ACC112 (cell line): Measurements from ENCODE around the gene CENPX.
"Not testable (repeated sequence)": the region's sequence is repeated elsewhere in the genome, so short reads cannot be mapped to it uniquely, and the experiment has no call there.

Experiments used
- H2AFZ ChIP-seq: fragments of 200-600 bp; sonication (generic); one replicate; pipeline ENCODE4 v1.6.0; 2017; ENCODE audit warnings: antibody characterized with exemption, low read length; ENCODE audit not compliant: unreplicated experiment
- H3K27ac ChIP-seq: fragments of 200-600 bp; sonication (generic); 2 replicates; pipeline ENCODE4 v1.5.1; 2014; ENCODE audit warnings: low read depth, mild to moderate bottlenecking, antibody characterized with exemption, low read length, moderate library complexity
- H3K27me3 ChIP-seq: fragments of 200-600 bp; sonication (generic); 2 replicates; pipeline ENCODE4 v1.6.1; 2014; ENCODE audit warnings: mild to moderate bottlenecking, antibody characterized with exemption, low read length, moderate library complexity, mixed read lengths; ENCODE audit not compliant: insufficient read depth
- H3K36me3 ChIP-seq: fragments of 200-600 bp; sonication (generic); 2 replicates; pipeline ENCODE4 v1.6.1; 2016; ENCODE audit warnings: mild to moderate bottlenecking, antibody characterized with exemption, low read length, moderate library complexity, mixed read lengths; ENCODE audit not compliant: insufficient read depth
- H3K4me1 ChIP-seq: fragments of 200-600 bp; sonication (generic); one replicate; pipeline ENCODE4 v1.6.1; 2016; ENCODE audit warnings: low read length, mixed read lengths; ENCODE audit not compliant: insufficient read depth, unreplicated experiment, control insufficient read depth
- H3K4me3 ChIP-seq: fragments of 200-600 bp; sonication (generic); 2 replicates; pipeline ENCODE4 v1.5.1; 2014; ENCODE audit warnings: mild to moderate bottlenecking, low read depth, low read length
- H3K79me2 ChIP-seq: fragments of 200-600 bp; sonication (generic); one replicate; pipeline ENCODE4 v1.6.0; 2016; ENCODE audit warnings: low read length; ENCODE audit not compliant: control insufficient read depth, unreplicated experiment, insufficient read depth

The CENPX gene

DNA sequence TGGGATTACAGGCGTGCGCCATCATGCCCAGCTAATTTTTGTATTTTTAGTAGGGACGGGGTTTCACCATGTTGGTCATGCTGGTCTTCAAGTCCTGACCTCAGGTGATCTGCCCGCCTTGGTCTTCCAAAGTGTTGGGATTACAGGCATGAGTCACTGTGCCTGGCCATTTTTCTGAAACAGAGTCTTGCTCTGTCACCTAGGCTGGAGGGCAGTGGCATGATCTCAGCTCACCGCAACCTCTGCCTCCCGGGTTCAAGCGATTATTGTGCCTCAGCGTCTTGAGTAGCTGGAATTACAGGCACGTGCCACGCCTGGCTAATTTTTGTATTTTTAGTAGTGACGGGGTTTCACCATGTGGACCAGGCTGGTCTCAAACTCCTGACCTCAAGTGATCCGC lies 41.2 kb downstream of the CENPX start:
- H3K36me3 ChIP-seq, H3K4me3 ChIP-seq, H3K79me2 ChIP-seq, H3K27ac ChIP-seq, H2AFZ ChIP-seq, H3K4me1 ChIP-seq, H3K27me3 ChIP-seq: not testable (repeated sequence)

DNA sequence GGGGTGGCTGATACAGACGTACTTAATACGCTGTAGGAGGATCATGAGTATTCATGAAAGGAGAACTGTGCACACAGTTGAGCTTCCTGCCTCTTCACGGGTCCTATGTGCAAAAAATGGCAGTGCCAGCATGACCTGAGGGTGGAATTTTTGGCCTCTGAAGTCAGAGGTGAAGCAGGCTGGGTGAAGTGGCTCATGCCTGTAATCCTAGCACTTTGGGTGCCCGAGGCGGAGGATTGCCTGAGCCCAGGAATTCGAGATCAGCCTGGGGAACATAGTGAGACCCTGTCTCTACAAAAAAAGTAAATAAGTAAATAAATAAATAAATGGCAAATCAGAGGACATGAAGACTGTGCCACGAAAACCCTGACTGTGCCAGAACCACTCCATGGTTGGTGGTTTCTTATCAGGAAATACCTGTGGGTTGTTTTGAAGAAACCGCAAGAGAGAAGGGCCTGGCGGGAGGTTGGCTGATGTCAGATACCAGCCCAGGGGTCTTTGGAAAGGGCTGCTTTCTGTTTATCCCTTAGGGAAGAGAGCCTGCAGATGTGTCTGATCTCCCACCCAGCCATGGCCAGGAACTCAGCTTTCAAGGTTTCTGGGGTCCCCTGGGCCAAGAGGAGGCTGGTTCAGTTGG lies 41.9 kb downstream of the CENPX start:
- Histone ChIP-seq H3K4me1 (peaks cover 8% of the 10 kb centered on the region), H3K79me2 (no peaks in the 10 kb centered on the region), H3K4me3 (no peak overlapping the region), H3K27me3 (no peaks in the 10 kb centered on the region), H3K27ac (no peak overlapping the region), H2AFZ (no peak overlapping the region), H3K36me3 (no peaks in the 10 kb centered on the region)

DNA sequence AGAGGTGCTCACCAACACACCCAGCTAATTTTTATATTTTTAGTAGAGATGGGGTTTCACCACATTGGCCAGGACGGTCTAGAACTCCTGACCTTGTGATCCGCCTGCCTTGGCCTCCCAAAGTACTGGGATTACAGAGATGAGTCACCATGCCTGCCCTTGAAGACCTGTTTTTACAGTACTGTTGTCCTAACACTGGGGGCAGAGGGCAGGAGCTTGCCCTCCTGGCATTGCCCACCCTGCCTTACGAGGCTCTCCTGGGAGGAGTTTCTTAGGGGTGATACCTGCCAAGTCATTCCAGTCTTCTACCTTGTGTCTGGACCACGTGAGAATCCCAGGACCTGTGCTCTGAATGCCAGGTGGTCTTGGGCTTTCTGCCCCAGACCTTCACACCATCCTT lies 42.6 kb downstream of the CENPX start:
- Histone ChIP-seq H3K79me2 (no peaks in the 10 kb centered on the region), H3K27me3 (no peaks in the 10 kb centered on the region), H2AFZ (no peak overlapping the region), H3K36me3 (no peaks in the 10 kb centered on the region), H3K4me1 (peaks cover 8% of the 10 kb centered on the region), H3K4me3 (no peak overlapping the region), H3K27ac (no peak overlapping the region)

DNA sequence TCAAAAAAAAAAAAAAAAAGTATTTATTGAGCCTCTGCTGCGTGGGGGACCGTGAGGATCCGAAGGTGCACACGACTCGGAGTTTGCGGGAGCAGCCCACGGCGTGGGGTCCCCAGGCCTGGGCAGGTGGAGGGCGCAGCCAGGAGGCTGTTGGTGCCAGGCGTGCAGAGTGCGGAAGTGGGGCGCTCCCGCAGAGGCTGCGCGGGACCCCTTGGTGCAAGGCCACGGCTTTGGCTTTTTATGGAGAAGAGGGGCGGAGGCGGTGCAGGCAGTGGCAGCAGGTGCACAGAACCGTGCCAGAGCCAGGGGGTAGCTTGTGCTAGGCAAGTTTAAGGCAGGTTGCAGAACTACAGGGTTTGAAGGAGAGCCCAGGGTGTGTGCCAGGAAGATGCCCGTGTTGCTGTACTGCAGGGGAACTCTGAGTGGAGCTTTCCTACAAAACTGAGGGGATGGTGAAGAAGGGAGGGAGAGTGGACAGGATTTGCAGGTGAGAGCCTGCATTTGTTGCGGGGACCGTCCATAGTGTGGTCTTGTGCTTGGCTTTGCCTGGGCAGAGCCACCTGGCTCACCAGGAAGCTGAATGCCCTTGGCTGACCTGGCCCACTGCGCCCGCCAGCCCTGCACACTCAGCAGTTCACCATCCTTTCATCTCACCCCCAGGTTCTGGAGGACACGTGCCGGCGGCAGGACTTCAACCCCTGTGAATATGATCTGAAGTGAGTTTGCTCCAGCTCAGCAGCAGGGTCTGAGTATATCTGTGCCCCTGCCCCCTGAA lies 44.0 kb downstream of the CENPX start:
- Histone ChIP-seq H3K27me3 (no peaks in the 10 kb centered on the region), H3K36me3 (no peaks in the 10 kb centered on the region), H3K79me2 (no peaks in the 10 kb centered on the region), H2AFZ (no peak overlapping the region), H3K4me3 (peak overlapping the region; percentile 80), H3K27ac (no peak overlapping the region), H3K4me1 (peaks cover 8% of the 10 kb centered on the region)

DNA sequence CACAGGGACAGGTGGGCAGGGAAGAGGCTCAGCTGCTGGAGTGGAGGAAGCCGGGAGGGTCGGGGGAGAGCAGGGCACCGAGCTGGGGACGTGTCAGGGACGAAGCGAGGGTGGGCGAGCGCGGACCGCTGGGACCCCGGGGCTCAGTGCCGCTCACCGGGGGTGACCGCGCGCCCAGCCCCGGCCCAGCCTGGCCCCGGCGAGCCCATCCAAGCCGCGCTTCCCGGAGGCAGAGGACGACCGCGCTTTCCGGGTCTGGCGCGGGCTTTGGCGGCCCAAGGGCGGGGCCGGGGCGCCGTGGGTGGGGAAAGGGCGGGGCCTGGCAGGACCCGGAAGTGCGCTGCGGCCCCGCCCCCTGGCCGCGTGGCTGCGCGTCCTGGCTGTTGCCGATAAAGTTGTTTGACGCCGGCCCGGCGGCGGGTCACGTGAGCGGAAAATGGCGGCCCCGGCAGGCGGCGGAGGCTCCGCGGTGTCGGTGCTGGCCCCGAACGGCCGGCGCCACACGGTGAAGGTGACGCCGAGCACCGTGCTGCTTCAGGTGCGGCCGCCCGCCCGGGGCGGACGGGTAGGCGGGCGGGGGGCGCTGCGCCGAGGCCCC lies 45.4 kb downstream of the CENPX start, which contains the start of gene ASPSCR1:
ASPSCR1 (plus strand) TSS at position 419 of the 598 bp plus-strand sequence; CDS start at position 437, 18 bp downstream.
- H3K4me3 ChIP-seq, result peak within 1 kb of the TSS; percentile 80
- H3K36me3 ChIP-seq, result no peaks in the 10 kb centered on the region
- H3K79me2 ChIP-seq, result no peaks in the 10 kb centered on the region
- H3K4me1 ChIP-seq, result peaks cover 8% of the 10 kb centered on the region
- no peaks in the 10 kb centered on the region for H3K27me3 ChIP-seq
- peak within 1 kb of the TSS; percentile 73 for H2AFZ ChIP-seq
- peak within 1 kb of the TSS; percentile 78; the same call in 1 of the 2 replicates for H3K27ac ChIP-seq

DNA sequence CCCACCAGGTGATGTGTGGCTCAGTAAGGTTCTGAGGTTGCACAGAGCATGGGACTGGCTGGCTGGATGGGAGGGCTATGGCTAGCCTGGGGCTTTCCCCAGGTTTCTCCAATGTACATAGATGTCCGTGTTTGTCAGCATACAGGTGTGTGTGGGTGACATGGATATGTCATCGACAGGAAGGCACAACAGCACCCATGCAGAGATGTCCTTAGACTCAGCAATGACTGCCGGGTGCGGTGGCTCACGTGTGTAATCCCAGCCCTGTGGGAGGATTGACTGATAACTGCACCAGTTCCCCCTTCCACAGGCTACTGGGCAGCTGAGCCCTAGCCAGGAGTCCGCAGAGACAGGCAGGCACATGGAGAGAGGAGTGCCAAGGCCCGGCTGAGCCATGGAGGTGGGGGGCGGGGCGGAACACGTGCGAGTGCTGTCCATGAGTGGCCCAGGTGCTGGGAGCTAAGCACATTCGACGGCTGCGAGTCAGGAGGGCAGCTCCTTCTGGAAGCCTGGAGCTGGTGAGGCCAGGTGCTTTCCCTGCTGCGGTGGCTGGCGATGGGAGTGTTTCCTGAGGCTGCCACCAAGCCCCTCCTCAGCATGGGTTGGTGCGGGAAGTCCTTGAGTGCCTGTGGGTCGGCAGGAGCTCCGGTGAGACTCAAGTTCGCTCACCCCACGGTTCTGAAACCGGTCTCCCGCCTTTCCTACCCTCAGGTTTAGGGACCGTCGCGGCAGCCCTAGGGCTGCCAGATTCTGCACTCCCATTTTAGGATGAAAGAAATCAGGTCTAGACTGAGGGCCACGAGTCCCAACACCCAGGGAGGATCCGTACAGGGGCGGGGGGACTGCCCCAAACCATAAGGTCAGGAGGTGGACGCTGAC lies 46.1 kb downstream of the CENPX start:
- Histone ChIP-seq H3K27ac (no peak overlapping the region), H3K27me3 (no peaks in the 10 kb centered on the region), H3K79me2 (no peaks in the 10 kb centered on the region), H3K36me3 (no peaks in the 10 kb centered on the region), H3K4me1 (peaks cover 8% of the 10 kb centered on the region), H2AFZ (peak overlapping the region; percentile 57), H3K4me3 (peak overlapping the region; percentile 80)

DNA sequence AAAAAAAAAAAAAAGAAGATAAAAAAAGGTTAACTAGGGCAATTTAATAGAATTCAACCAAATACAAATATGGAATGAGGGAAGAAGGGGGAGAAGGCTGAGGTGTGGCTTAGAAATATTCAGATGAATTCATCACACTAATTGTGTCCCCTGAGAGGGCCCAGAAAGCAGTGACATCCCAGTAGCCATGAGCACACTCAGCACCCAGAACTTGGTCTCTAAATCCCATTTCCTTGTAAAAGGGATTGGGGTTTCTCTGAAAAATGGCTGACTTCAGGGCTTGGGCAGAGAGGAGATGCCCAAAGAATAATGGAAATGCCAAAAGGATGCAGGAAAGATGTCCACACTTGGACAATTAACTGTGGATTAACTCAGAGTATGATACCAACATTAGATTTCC lies 49.2 kb downstream of the CENPX start:
- no peaks in the 10 kb centered on the region for H3K27me3 ChIP-seq
- H3K79me2 ChIP-seq, result no peaks in the 10 kb centered on the region
- H3K27ac ChIP-seq, result no peak overlapping the region
- H2AFZ ChIP-seq, result no peak overlapping the region
- peaks cover 6% of the 10 kb centered on the region for H3K4me1 ChIP-seq
- H3K36me3 ChIP-seq, result no peaks in the 10 kb centered on the region
- H3K4me3 ChIP-seq, result no peak overlapping the region

DNA sequence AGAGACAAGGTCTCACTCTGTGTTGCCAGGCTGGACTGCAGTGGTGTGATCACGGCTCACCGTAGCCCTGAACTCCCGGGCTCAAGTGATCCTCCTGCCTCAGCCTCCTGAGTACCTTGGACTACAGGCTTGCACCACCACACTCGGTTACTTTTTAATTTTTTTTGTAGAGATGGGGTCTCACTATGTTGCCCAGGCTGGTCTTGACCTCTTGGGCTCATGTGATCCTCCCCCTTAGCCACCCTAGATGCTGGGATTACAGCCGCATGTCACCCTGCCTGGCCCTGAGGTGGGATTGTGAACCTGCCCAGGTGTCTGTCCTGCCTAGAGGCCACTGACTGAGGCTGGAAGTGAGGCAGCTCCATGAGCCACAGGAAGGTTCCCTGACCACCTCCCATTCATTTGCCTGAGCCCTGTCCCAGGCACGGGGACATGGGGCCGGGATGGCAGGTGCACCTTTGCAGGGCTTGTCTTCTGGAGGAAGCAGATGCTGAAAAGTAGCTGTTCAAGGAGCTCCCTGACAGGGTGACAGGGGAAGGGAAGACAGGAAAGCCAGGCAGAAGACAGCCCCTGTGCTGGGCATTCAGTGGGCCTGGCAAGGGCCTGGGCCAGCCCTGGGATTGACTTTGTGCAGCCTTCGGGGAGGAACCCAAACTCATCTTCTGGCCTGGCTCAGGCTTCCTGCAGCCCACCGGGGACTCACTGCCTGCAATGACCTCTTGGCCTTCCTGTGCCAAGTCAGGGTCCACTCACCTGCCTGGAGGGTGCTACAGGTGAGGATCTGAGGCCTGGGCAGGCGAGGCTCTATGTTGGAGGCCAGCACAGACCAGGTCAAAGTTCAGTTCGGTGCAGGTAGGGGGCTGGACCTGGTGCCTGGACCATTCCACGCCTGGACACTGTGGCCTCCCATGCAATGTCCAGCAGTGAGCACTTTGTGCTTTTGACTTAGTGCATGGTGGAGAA lies 53.5 kb downstream of the CENPX start:
- H2AFZ ChIP-seq, result no peak overlapping the region
- peaks cover 4% of the 10 kb centered on the region; the same call in 1 of the 2 replicates for H3K27me3 ChIP-seq

More for the DNA sequence above, 53.5 kb downstream of the CENPX start:
- Histone ChIP-seq H3K36me3 (no peaks in the 10 kb centered on the region), H3K79me2 (no peaks in the 10 kb centered on the region), H3K27ac (no peak overlapping the region), H3K4me1 (peaks cover 3% of the 10 kb centered on the region), H3K4me3 (no peak overlapping the region)
